Measurements from ENCODE around the gene ACTN1. TPM values are rescaled to one million over a fixed set of nuclear protein-coding genes. Genes with fewer than 3 reads are reported as not detected.
A peak's percentile ranks its signal among the peaks of the same experiment; 100 is the strongest.

ACTN1 gene
- total and polyA plus RNA-seq, 2 experiments from 2014 or later = 121 to 280 TPM

GRCh38 chr14:68953196-68953555 is 25.9 kb downstream of the ACTN1 start:
- Histone ChIP-seq H3K79me2 (replicated peaks; ENCODE audit: insufficient read depth) (peaks cover 100% of the 10 kb centered on the region), H3K4me1 (ENCODE audit: insufficient read depth) (peaks cover 32% of the 10 kb centered on the region), H3F3A (replicated peaks; ENCODE audit: low read depth) (no peaks in the 10 kb centered on the region), H4K20me1 (replicated peaks; ENCODE audit: insufficient read depth) (peaks cover 69% of the 10 kb centered on the region), H2AFZ (no peak overlapping the region), H3K9me2 (ENCODE audit: insufficient read depth) (no peaks in the 10 kb centered on the region), H3K4me3 (no peak overlapping the region), H3K36me3 (ENCODE audit: insufficient read depth) (no peaks in the 10 kb centered on the region), H3K27me3 (ENCODE audit: insufficient read depth) (no peaks in the 10 kb centered on the region), H3K27ac (ENCODE audit: low read depth) (no peak overlapping the region), H3K4me2 (0 out of 2 replicates have a peak overlapping the region, but pooled peaks have one; percentile 32)
- no peaks in the 10 kb centered on the region for H3K9me3 Mint-ChIP-seq
- no peak for DNase-seq (ENCODE audit: low spot score)
- ATAC-seq = no peak
- H3K27ac Mint-ChIP-seq = no peak overlapping the region; the same call in 1 of the 2 replicates
- H3K4me3 Mint-ChIP-seq = no peak overlapping the region
- TF ChIP-seq REST (IDR thresholded peaks at IDR 0.05; ENCODE audit: unreplicated experiment) = no peak
- peaks cover 36% of the 10 kb centered on the region for H3K36me3 Mint-ChIP-seq (ENCODE audit: low read depth)
- H3K4me1 Mint-ChIP-seq = peaks cover 64% of the 10 kb centered on the region
- peaks cover 6% of the 10 kb centered on the region for H3K27me3 Mint-ChIP-seq (ENCODE audit: insufficient read depth, low read depth, poor library complexity)

GRCh38 chr14:68952531-68953195 is 26.4 kb downstream of the ACTN1 start:
- H3K4me3 ChIP-seq = no peak overlapping the region
- H3K4me1 ChIP-seq (ENCODE audit: insufficient read depth) = peaks cover 32% of the 10 kb centered on the region
- Mint-ChIP-seq H3K4me1 (peaks cover 64% of the 10 kb centered on the region), H3K9me3 (no peaks in the 10 kb centered on the region), H3K36me3 (ENCODE audit: low read depth) (peaks cover 31% of the 10 kb centered on the region), H3K27ac (no peak overlapping the region; the same call in 1 of the 2 replicates), H3K4me3 (no peak overlapping the region), H3K27me3 (ENCODE audit: insufficient read depth, low read depth, poor library complexity) (peaks cover 6% of the 10 kb centered on the region)
- H3K36me3 ChIP-seq (ENCODE audit: insufficient read depth) = no peaks in the 10 kb centered on the region
- peaks cover 100% of the 10 kb centered on the region for H3K79me2 ChIP-seq (replicated peaks; ENCODE audit: insufficient read depth)
- no peaks in the 10 kb centered on the region for H3K9me2 ChIP-seq (ENCODE audit: insufficient read depth)
- ATAC-seq = no peak
- H2AFZ ChIP-seq = no peak overlapping the region
- no peaks in the 10 kb centered on the region for H3K27me3 ChIP-seq (ENCODE audit: insufficient read depth)
- no peak overlapping the region for H3K27ac ChIP-seq (ENCODE audit: low read depth)
- H4K20me1 ChIP-seq (replicated peaks; ENCODE audit: insufficient read depth) = peaks cover 67% of the 10 kb centered on the region
- H3K4me2 ChIP-seq = 0 out of 2 replicates have a peak overlapping the region, but pooled peaks have one; percentile 32
- DNase-seq (ENCODE audit: low spot score) = no peak
- no peaks in the 10 kb centered on the region for H3F3A ChIP-seq (replicated peaks; ENCODE audit: low read depth)
- TF ChIP-seq EZH2phosphoT487 (IDR thresholded peaks at IDR 0.05; ENCODE audit: unreplicated experiment) = no peak
- no peak for TF ChIP-seq CTCF (conservative IDR thresholded peaks at IDR 0.05; ENCODE audit: low read depth in 2 of 2)
- TF ChIP-seq JUNB (IDR thresholded peaks at IDR 0.05; ENCODE audit: unreplicated experiment) = no peak
- TF ChIP-seq ETS1 (IDR thresholded peaks at IDR 0.05) = no peak
- TF ChIP-seq ZNF114 (CRISPR knock-in tag; IDR thresholded peaks at IDR 0.05) = no peak
- TF ChIP-seq STAT1 (IDR thresholded peaks at IDR 0.05; ENCODE audit: unreplicated experiment) = no peak
- no peak for TF ChIP-seq CREB1 (CRISPR knock-in tag; IDR thresholded peaks at IDR 0.05; ENCODE audit: low read depth)
- no peak for TF ChIP-seq POLR2AphosphoS5 (IDR thresholded peaks at IDR 0.05; ENCODE audit: low read depth)
- TF ChIP-seq EZH2 (IDR thresholded peaks at IDR 0.05; ENCODE audit: low read depth, unreplicated experiment) = no peak
